GM23248 (cell line): Measurements from ENCODE around the gene UNC119.

Source experiments
- EZH2 ChIP-seq: fragments of 200-600 bp; sonication (generic); IDR thresholded peaks from 2 replicates; pipeline ENCODE4 v1.6.1; 2018; ENCODE audit warnings: antibody characterized with exemption, mild to moderate bottlenecking; ENCODE audit not compliant: insufficient read depth, poor library complexity, severe bottlenecking
- EZH2phosphoT487 ChIP-seq: fragments of 200-600 bp; sonication (generic); IDR thresholded peaks from 2 replicates; pipeline ENCODE4 v1.6.1; 2018; ENCODE audit warnings: antibody characterized with exemption, moderate library complexity, mild to moderate bottlenecking, low read depth; ENCODE audit not compliant: insufficient read depth

- no peak for TF ChIP-seq EZH2
- TF ChIP-seq EZH2phosphoT487, result no peak
These were observed 22.2 kb downstream of the UNC119 start for GRCh38 chr17:28530250-28530649.
